HepG2 (cell line): ENCODE results near the gene LRRC25.

ENCODE experiments used
- CENPBD1 ChIP-seq: sonication (generic); formaldehyde crosslinking; IDR thresholded peaks from 2 replicates; pipeline ENCODE4 v1.8.0; 2022; ENCODE audit warnings: missing genetic modification reagents, low read depth, mild to moderate bottlenecking, borderline replicate concordance
- CTCF ChIP-seq: sonication (generic); formaldehyde crosslinking; IDR thresholded peaks from 2 replicates; pipeline ENCODE4 v1.5.0; 2020; ENCODE audit warnings: mild to moderate bottlenecking, missing genetic modification reagents, moderate library complexity
- ELK4 ChIP-seq: sonication (generic); formaldehyde crosslinking; IDR thresholded peaks from 2 replicates; pipeline ENCODE4 v1.9.0; 2021; ENCODE audit warnings: missing genetic modification reagents, borderline replicate concordance
- PHF20 ChIP-seq: sonication (generic); formaldehyde crosslinking; IDR thresholded peaks from 2 replicates; pipeline ENCODE4 v1.5.0; 2020; ENCODE audit warnings: mild to moderate bottlenecking, missing genetic modification reagents
- POLR2A ChIP-seq, 2 experiments: IDR thresholded peaks; 2 replicates each; pipeline ENCODE4 v1.6.1; 2011; ENCODE audit warnings: low read depth in 2 of 2, low read length in 2 of 2, mild to moderate bottlenecking in 1 of 2, moderate library complexity in 1 of 2; ENCODE audit not compliant: insufficient read depth in 1 of 2
- SIN3A ChIP-seq: IDR thresholded peaks from 2 replicates; pipeline ENCODE4 v1.6.1; 2011; ENCODE audit warnings: low read depth, mild to moderate bottlenecking, control low read depth, low read length, borderline replicate concordance
- ZFP91 ChIP-seq: sonication (generic); formaldehyde crosslinking; IDR thresholded peaks from 2 replicates; pipeline ENCODE4 v1.9.0; 2022; ENCODE audit warnings: missing genetic modification reagents, mild to moderate bottlenecking, borderline replicate concordance
- ZNF256 ChIP-seq: sonication (generic); formaldehyde crosslinking; conservative IDR thresholded peaks from 2 replicates; pipeline ENCODE4 v1.4.0; 2020; ENCODE audit warnings: missing genetic modification reagents
- ZNF569 ChIP-seq: sonication (generic); formaldehyde crosslinking; IDR thresholded peaks from 2 replicates; pipeline ENCODE4 v1.5.0; 2020; ENCODE audit warnings: mild to moderate bottlenecking, missing genetic modification reagents, moderate library complexity, borderline replicate concordance
- ZNF605 ChIP-seq: sonication (generic); formaldehyde crosslinking; IDR thresholded peaks from 2 replicates; pipeline ENCODE4 v1.8.0; 2022; ENCODE audit warnings: mild to moderate bottlenecking, missing genetic modification reagents
- ZNF839 ChIP-seq: sonication (generic); formaldehyde crosslinking; IDR thresholded peaks from 2 replicates; pipeline ENCODE4 v1.4.0; 2020; ENCODE audit warnings: missing genetic modification reagents, mild to moderate bottlenecking, borderline replicate concordance
- ZNF879 ChIP-seq: sonication (generic); formaldehyde crosslinking; IDR thresholded peaks from 2 replicates; pipeline ENCODE4 v1.8.1; 2023; ENCODE audit warnings: missing genetic modification reagents

GRCh38 chr19:18397242-18398202 is at the start of gene LRRC25:
- TF ChIP-seq CTCF (CRISPR knock-in tag), result no peak
- no peak for TF ChIP-seq CENPBD1 (CRISPR knock-in tag)
- TF ChIP-seq ZNF569 (CRISPR knock-in tag), result no peak
- no peak for TF ChIP-seq POLR2A (IDR thresholded peaks at IDR 0.05; ENCODE audit: insufficient read depth in 1 of 2, low read depth in 2 of 2, low read length in 2 of 2)
- TF ChIP-seq ELK4 (CRISPR knock-in tag), result no peak
- TF ChIP-seq ZNF839 (CRISPR knock-in tag), result no peak
- no peak for TF ChIP-seq ZFP91 (CRISPR knock-in tag)
- TF ChIP-seq ZNF256 (CRISPR knock-in tag), result no peak
- TF ChIP-seq PHF20 (CRISPR knock-in tag), result no peak
- no peak for TF ChIP-seq ZNF879
- no peak; the same call in 1 of the 2 replicates for TF ChIP-seq ZNF605 (CRISPR knock-in tag)
- TF ChIP-seq SIN3A, result no peak
